Raji (cell line): ENCODE results near the gene UNC119.

Source experiments
- POLR2A ChIP-seq: IDR thresholded peaks from 2 replicates; pipeline ENCODE4 v1.6.1; 2011; ENCODE audit warnings: low read depth, low read length, control low read depth; ENCODE audit not compliant: insufficient read depth

UNC119 gene

GRCh38 chr17:28523876-28524275, 28.5 kb downstream of the UNC119 start:
- TF ChIP-seq POLR2A: no peak

DNA sequence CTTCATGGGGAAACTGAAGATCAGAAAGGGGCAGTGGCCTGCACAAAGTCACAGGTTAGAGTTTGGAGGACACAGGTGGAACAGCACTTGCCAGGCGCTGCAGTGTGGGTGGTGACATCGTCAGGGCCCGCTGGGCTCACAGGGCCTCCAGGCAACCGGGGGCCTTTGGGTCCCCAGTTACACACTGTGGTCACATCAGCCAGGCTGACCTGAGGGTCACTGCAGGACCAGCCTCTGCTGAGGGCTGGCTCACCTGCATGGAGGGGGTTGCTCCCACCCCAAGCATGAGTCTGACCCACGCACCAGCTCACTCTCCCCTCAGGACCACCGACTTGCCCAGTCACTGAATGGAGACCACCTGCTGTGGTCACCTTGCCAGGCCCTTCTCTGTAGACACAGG, 29.2 kb downstream of the UNC119 start:
- TF ChIP-seq POLR2A: no peak

DNA sequence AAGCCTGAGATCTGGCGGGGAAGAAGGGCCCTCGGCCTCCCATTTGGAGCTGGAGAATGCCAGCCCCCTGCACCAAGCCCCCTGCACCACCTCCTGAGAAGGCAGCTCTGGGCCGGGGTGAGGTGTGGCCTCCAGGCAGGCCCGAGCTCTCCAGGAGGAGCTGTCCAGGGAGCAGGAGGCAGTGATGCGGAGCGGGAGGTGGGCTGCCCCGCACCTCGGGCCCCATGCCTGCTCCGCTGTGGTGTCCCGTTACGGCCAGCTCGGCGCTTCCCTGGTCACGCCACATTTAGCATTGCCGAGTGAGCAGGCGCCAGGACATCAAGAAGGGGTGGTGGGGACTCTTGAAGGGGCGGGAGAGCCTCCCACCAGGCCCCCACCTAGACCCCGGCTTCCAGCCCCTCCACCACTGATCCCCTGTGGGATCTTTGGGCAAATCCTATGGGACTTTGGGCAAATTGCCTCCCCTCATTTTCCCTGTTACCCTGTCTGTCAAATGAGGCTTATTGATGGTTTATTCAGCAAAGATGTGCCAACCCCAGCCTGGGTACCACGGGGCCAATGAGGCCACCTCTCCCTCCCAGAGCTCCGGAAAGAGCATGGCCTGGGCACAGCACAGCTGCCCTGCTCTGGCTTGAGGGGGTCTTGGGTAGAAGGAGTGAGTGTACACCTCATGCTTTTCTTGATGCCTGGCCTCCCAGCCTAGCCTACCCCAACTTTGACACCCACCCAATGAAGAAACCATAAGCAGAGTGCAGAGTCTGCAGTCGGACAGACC, 30.9 kb downstream of the UNC119 start:
- TF ChIP-seq POLR2A: no peak

DNA sequence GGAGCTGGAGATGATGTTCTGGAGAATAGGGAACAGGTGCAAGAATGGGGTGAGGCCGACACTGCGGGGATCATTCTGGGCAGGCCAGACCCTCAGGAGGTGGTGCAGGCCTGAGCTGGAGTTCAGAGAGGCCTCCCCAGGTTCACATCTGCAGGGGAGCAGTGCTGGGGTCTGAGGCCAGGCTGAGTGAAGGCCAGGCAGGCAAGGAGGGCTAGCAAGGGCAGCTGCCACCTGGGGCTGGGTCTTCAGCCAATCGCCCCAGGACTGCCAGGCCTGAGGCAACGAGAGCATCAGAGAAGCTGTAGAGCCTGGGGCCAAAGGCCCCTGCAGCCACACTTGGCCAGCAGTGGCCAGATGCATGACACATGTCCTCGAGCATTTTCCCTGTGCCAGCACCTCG, 31.7 kb downstream of the UNC119 start:
- no peak for TF ChIP-seq POLR2A

- no peak for TF ChIP-seq POLR2A
Observed at GRCh38 chr17:28519236-28519635, 33.2 kb downstream of the UNC119 start.

- TF ChIP-seq POLR2A: no peak
Observed at GRCh38 chr17:28518578-28518977, 33.8 kb downstream of the UNC119 start.

GRCh38 chr17:28518132-28518531, 34.3 kb downstream of the UNC119 start:
- no peak for TF ChIP-seq POLR2A

- no peak for TF ChIP-seq POLR2A
Observed at GRCh38 chr17:28515518-28515917, 36.9 kb downstream of the UNC119 start.

GRCh38 chr17:28514561-28515002, 37.8 kb downstream of the UNC119 start:
- no peak for TF ChIP-seq POLR2A

GRCh38 chr17:28513476-28513875, 38.9 kb downstream of the UNC119 start:
- no peak for TF ChIP-seq POLR2A

DNA sequence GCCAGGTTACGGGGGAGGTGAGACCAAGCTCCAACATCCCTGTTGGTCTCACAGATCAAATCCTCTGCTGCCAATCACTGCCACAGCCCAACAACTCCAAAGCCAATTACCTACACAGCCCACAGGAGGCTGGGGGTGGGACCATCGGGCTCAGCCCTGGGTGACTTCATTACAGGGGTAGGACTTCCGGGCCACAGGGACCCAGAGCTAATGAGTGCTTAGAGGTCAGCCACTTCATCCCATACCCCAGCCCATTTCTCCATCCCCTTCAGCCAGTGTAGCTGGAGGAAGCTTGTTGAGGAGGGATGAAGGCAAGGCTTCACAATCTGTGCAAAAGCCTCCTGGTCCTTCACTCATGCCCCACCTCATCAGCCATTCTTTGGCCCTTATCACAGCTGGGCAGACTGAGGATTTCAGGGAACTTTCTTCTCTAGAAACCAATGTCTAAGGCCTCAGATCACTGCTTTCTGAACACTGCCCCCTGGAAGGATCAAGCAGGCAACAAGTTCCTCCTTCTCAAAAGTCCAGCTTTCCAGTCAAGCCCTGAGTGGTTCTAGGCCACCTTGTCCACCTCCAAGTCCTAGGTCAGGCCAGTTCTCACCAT, 40.5 kb downstream of the UNC119 start:
- no peak for TF ChIP-seq POLR2A

DNA sequence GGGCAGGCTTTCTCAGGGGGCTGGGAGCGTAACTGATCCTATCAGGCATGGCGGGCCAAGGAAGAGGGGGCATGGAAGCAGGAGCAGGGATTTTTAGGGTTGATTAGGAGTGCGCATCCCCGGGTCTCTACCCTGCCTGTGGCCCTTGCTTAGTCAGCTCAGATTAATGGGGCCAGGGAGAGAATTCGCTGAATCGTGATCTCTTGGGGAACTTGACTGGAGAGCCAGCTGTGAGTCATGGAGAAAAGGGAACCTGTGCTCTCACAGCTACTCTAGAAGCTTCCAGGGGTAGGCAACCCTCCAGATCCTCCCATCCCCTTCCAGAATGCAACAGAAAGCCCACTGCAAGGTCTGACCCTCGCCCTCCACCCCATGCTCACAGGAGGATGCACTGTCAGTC, 42.6 kb downstream of the UNC119 start:
- TF ChIP-seq POLR2A: no peak

GRCh38 chr17:28508211-28508724, 44.2 kb downstream of the UNC119 start:
- no peak for TF ChIP-seq POLR2A

- TF ChIP-seq POLR2A: no peak
Observed at GRCh38 chr17:28507567-28508203, 44.7 kb downstream of the UNC119 start.

- no peak for TF ChIP-seq POLR2A
Observed at GRCh38 chr17:28506763-28507487, 45.5 kb downstream of the UNC119 start.
